ENCODE results near the gene GDAP1L1.

GRCh38 chr20:44247131-44247571 is at the start of gene GDAP1L1:
- TF ChIP-seq CTCF (IDR thresholded peaks at IDR 0.05; ENCODE audit: borderline replicate concordance, extremely low read depth, low read length, poor library complexity, severe bottlenecking), result no peak
- no peak for TF ChIP-seq EZH2 (IDR thresholded peaks at IDR 0.05; ENCODE audit: borderline replicate concordance, low read depth, low read length, severe bottlenecking)
